Measurements from ENCODE around the gene PLEKHM1.

The PLEKHM1 gene

DNA sequence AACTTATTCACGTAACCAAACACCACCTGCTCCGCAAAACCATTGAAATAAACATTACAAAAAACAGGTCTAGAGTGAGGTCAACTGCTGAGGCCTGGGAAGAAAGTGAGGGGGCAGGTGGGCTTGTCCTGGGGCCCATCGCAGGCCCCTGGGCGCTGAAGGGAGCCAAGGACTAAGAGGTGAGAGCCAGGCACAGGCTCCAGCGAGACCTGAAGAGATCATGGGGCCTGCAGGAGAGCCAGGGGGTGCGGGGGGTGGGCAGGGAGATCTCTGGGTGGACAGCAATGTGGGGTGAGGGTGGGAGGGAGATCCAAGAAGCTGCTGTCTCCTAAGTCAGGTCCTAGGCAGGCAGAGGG, 65.8 kb downstream of the PLEKHM1 start:
- no peak overlapping the region for H3K4me3 ChIP-seq (ENCODE audit: low read depth, low read length)
- DNase-seq (ENCODE audit: low read depth): no peak
- TF ChIP-seq, protein P1, sequence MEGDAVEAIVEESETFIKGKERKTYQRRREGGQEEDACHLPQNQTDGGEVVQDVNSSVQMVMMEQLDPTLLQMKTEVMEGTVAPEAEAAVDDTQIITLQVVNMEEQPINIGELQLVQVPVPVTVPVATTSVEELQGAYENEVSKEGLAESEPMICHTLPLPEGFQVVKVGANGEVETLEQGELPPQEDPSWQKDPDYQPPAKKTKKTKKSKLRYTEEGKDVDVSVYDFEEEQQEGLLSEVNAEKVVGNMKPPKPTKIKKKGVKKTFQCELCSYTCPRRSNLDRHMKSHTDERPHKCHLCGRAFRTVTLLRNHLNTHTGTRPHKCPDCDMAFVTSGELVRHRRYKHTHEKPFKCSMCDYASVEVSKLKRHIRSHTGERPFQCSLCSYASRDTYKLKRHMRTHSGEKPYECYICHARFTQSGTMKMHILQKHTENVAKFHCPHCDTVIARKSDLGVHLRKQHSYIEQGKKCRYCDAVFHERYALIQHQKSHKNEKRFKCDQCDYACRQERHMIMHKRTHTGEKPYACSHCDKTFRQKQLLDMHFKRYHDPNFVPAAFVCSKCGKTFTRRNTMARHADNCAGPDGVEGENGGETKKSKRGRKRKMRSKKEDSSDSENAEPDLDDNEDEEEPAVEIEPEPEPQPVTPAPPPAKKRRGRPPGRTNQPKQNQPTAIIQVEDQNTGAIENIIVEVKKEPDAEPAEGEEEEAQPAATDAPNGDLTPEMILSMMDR (conservative IDR thresholded peaks at IDR 0.05; ENCODE audit: low read depth, low read length): no peak

DNA sequence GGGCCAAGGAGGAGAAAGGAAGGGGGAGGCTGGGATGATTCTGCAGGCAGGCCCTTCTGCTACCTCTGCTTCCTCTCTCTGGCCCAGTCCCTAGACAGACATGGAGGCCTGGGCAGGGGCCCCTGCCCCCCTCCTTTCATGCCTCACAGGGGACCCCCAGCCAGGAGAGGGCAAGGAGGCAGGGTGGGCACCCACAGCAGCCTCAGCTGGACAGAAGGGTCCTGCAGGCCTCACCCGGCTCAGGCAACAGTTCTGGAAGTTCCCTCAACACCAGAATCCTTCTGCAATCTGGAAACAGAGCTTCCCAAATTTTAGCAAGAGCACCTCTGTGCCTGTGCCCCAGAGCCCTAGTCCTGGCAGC, 66.6 kb downstream of the PLEKHM1 start:
- TF ChIP-seq, protein P1 (conservative IDR thresholded peaks at IDR 0.05; ENCODE audit: low read depth, low read length): no peak
- H3K4me3 ChIP-seq (ENCODE audit: low read depth, low read length): no peak overlapping the region
- DNase-seq (ENCODE audit: low read depth): no peak

DNA sequence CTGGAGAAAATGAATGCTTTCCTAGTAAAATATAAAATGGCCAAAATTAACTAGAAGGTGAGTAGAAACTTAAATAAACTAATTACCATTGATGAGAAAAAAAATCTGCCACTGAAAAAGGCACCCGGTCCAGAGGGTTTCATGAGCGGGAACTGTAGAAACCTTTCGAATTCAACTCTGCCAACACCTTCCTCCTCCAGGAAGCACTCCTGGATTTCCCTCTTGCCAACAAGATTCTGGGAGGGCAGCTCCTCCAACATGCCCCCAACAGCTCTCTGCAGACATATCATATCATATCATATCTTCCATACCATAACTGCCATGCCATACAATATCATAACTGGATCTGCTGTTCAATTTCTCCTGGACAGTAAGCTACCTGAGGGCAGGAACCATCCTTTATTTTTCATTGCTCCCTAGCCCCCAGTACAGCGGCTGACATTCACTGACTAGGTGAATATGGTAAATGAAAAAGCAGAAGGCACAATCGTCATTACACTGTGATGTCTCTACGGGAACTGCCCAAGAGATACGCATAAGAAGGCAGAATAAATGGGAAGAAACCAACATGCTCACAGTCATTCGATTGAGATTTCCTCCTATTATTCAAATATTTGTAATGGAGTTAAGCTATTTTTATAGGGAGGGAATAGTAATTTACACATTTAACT, 67.1 kb downstream of the PLEKHM1 start:
- TF ChIP-seq, protein P1 (conservative IDR thresholded peaks at IDR 0.05; ENCODE audit: low read depth, low read length): no peak
- no peak overlapping the region for H3K4me3 ChIP-seq (ENCODE audit: low read depth, low read length)
- no peak for DNase-seq (ENCODE audit: low read depth)

DNA sequence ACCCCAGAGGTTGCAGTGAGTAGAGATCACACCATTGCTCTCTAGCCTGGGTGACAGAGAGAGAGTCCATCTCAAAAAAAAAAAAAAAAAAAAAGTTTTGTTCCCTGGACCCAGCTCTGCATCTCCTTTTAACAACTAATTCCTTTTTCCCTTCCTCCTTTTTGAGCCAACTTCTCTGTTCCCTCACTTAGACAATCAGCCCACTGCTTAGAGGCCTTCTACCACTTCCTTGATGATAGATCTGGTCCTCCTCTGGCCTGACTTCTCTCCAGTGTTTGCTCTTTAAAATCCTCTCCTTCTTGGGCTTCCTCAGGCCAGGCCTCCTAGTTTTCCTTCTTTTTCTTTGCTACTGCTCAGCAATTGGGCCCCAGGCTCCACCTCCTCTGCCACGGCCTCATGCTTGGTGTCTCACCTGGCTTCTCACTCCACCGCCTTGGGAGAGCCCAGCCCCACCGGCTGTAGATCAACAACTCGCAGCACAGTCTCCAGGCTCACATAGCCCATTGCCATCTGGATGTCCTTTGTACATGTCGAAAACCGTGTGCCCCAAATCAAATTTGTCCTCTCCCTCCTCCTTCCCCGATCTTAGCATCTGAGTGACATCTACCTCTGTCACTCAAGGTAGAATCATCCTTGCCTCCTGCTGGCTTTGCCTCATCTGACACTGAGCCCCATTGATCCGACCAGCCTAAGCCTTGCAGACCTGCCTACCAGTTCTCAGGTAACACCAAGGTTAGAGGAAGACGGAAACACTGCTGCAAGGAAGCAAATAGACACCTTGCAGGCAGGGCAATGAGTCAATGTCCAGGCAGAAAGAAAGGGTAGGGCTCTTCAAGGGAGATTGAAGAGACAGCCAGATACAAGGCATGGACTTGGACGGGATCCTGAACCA, 75.3 kb downstream of the PLEKHM1 start:
- DNase-seq (ENCODE audit: low read depth): no peak
- no peak overlapping the region for H3K4me3 ChIP-seq (ENCODE audit: low read depth, low read length)
- TF ChIP-seq, protein P1 (conservative IDR thresholded peaks at IDR 0.05; ENCODE audit: low read depth, low read length): no peak

DNA sequence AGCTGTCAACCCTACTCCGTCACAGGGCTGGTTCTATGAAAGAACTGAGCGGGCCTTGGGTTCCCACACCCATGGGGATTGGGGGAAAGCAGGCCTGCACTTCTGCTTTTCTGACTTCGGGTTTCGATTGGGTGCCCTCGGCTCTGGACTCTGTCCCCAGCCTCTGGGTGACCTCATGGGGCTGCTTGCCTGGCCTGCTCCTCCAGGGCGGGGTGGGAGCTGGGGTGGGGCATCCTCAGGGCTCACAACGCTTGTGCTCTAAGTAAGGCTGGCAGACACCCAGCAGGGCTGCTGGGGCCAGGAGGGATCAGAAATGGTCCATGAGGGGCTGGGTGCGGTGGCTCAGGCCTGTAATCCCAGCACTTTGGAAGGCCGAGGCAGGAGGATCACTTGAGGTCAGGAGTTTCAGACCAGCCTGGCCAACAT, 77.0 kb downstream of the PLEKHM1 start:
- TF ChIP-seq, protein P1 (conservative IDR thresholded peaks at IDR 0.05; ENCODE audit: low read depth, low read length): no peak
- no peak overlapping the region for H3K4me3 ChIP-seq (ENCODE audit: low read depth, low read length)
- no peak for DNase-seq (ENCODE audit: low read depth)

DNA sequence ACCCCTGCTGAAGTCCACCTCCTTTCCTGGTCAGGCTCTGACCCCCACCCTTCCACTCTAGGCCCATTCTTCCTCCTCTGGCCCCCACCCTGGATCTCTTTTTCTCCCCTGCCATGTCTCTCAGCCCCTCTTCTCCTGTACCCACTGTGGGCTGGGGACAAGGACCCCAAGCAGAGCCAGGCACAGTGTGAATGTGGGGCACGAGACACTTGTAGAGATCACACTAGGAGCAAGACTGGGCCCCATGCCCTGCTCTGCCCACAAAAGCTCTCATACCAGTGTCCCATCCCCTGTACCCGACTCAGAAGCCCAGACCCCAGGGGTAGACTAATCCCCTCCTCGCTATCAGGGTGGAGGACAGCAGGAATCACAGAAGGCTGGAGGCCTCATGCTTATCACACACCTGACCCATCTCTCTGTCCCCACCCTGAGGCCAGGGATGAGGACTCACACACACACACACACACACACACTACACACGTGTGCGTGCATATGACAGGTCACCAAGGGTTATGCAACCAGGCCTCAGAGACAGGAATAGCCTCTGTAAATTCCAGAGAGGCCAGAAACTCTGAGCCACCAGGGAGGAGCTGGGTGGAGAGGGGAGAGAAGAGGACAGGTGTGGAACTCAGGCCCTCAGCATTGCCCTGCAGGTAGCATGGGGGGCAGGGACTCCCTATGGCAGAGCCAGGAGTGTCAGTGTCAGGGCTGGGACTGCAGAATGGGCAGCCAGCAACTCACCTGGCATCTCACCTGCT, 79.0 kb downstream of the PLEKHM1 start:
- no peak overlapping the region for H3K4me3 ChIP-seq (ENCODE audit: low read depth, low read length)
- no peak for DNase-seq (ENCODE audit: low read depth)

More for the DNA sequence above, 79.0 kb downstream of the PLEKHM1 start:
- TF ChIP-seq, protein P1 (conservative IDR thresholded peaks at IDR 0.05; ENCODE audit: low read depth, low read length): no peak
